Endometrium (tissue), 2 donors: ENCODE results near the gene FNDC5.
"Not testable (repeated sequence)": the region's sequence is repeated elsewhere in the genome, so short reads cannot be mapped to it uniquely, and the experiment has no call there.

Experiments
- FAIRE-seq: peaks from 2 replicates; lab custom pipeline; 2012; peaks lifted over from hg19 to GRCh38; lab: Jason Lieb, UNC
- donor health status: control.
- donor health status: control.

FNDC5 gene

DNA sequence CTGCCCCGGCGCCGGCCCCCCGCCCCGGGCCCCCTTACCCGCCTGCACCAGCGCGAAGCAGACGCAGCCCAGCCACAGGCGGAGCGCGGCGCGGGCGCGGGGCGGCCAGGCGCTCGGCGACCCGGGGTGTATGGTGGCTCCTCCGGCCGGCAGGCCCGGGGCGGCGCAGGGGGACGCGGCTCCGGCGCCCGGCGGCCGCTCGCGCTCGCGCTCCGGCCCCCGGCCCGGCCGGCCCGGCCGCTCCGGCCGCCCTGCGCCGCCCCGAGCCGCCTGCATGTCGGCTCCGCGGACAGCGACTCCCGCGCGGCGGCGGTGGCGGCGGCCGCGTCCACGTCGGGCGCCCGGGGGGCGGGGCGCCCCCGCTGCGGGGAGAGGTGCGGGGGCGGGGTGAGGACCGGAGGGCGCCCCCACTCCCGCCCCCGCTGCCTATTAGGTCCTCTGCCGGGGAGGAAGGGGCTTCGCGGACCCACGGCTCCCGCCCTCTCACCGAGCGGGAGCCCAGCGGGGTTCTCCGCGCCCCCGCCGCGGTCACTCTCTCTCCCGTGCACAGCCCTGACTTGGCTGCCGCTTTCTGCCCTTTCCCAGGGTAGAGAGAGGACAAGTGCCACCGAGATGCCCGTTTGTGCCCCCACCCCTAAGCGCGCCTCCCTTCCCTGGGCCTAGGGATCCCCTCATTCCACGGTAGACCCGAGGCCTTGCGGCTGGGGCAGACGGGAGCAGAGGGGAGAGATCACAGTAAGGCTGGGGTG, at the start of gene FNDC5:
Gene FNDC5, minus strand, starts transcription at position 298 of the 749 bp plus-strand sequence.
- FAIRE-seq, result no peak

DNA sequence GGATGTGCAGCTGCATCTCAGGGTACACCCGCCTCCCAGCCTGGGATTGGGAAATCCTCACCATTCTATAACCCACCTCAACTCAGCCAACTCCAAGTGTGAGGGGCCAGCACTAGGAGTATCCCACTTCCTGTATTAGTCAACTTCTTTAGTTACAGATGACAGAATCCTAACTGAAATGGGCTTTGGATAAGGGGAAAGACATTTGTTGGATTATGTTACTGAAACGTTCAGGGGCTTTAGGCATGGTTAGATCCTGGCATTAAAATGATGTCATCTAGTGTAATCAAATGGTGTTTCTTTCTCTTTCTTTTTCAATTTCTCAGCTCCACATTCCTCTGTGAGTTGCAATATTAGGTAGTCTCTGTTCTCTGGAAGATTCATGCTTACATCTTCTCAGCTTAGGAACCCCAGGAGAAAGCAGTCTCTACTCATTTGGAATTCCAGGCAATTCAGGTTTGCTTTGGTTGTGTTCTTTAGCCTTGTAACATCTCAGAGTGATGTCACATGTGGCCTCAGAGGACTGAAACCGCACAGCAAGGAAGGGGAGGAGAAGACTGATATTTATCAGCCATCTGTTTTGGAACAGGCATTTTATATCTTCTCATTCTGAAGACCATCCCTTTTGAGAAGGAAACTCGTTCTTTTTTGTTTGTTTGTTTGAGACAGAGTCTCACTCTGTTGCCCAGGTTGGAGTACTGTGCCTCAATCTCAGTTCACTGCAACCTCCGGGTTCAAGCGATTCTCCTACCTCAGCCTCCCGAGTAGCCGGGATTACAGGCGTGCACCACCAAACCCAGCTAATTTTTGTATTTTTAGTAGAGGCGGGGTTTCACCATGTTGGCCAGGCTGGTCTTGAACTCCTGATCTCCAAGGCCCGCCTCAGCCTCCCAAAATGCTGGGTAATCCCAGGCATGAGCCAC, 49.4 kb upstream of the FNDC5 start:
- no peak for FAIRE-seq

DNA sequence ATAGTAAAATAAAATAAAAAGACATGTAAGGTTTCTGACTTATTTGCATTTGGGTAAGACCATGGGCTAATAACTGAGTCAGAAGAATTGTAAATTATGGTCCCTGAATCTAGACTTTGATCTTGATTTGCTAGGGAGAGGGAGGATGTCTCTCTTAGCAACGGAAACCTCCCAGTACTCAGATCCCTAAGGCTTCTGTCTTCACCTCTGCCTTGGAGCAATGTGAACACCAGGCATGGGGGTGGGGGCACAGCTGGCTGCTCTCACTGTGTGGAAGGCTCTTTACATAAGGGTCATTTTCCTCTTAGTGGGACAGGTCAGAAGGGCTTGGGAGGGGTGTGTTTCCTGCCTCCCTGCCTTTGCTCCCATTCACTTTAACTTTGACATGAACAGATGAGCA, 47.5 kb upstream of the FNDC5 start:
- no peak for FAIRE-seq

DNA sequence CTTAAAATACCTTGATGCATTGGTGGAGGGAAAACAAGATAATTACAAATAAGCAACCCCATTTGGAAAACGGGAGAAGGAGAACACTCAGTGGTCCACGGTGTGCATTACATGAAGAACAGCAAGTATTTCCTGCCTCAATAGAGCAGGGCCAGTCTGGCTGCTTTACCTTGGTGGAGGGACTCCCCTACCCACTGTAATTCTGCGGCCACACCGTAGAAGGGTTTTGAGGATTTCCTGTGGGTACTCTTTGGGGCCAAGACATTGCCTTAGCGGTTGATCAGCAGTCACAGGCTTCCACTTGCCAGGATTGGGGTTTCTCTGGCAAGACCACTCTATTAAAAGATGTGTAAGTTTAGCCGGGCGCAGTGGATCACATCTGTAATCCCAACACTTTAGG, 46.8 kb upstream of the FNDC5 start:
- FAIRE-seq, result no peak

DNA sequence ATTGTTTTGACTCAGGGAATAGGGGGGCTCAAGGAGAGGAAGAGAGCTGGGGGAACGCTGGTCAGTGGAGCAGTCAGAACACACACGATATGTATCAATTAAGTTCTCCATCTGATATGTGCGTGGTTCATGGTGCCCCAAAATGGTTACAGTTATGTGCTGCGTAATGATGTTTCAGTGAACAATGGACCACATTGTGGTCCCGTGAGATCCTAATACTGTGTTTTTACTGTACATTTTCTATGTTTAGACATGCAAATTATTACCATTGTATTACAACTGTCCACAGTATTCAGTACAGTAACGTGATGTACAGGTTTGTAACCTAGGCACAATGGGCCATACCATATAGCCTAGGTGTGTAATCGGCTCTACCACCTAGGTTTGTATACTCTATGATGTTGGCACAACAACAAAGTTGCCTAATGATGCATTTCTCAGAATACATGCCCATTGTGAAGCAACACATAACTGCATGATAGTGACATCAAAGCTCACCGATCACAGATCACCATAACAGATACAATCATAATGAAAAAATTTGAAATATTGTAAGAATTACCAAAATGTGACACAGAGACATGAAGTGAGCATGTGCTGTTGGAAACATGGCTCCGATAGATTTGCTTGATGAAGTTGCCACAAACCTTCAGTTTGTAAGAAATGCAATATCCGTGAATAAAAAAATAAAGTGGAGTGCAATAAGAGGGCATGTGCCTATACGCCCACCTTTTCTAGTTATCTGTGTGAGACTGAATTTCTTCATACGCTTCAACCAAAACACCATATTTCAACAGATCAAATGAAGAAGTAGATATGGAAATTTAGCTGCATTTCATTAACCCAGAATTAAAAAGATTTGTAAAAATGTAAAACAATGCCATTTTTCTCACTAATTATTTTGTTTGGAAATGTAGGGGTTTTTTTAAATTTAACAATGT, 45.3 kb upstream of the FNDC5 start:
- no peak for FAIRE-seq

DNA sequence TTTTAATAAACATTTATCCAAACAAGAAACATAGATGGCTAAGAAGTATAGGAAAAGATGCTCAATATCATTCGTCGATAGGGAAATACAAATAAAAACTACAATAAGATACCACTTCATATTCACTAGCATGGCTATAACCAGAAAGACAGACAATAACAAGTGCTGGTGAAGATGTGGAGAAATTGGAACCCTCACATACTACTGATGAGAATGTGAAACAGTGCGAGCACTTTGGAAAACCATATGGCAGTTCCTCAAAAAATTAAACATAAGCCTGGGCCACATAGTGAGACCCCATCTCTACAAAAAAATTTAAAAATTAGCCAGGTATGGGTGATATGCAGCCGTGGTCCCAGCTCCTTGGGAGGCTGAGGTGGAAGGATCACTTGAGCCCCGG, 39.6 kb upstream of the FNDC5 start:
- FAIRE-seq, result no peak

DNA sequence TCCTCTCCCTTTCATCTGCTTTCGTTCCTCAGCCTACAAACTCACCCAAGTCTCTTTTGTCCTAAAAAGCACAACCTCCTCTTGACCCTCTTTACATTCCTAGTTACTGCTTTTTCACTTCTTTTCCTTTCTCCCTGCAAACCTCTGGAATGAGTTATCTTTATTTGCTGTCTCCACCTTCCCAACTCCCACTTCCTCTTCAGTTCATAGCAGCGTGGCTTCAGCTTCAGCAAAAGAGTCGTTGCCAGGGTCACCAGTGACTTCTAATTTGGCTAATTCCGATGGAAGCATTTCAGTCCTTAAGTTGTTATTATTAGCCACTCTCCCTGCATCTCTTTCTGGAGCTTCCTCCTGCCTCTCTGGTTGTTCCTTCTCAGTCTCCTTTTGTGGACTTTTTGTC, 36.7 kb upstream of the FNDC5 start:
- FAIRE-seq, result peak; percentile 48

DNA sequence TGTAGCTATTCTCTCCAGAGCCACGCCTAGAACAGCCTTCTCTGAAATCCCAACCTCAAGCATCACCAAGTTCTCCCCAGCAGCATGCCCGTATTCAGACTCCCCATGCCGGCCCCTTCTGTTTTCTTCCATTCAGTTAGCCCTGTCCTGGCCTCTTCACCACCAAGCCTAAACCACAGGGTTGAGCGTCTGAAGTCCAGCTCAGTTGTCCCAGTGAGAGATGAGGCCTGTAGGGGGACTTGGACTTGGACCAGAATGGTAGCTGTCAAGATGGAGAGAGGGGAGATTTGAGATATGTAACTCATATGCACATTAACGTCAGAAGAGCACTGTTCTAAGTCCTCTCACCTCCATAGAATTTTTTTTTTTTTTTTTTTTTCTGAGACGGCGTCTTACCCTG, 35.9 kb upstream of the FNDC5 start:
- FAIRE-seq, result no peak

DNA sequence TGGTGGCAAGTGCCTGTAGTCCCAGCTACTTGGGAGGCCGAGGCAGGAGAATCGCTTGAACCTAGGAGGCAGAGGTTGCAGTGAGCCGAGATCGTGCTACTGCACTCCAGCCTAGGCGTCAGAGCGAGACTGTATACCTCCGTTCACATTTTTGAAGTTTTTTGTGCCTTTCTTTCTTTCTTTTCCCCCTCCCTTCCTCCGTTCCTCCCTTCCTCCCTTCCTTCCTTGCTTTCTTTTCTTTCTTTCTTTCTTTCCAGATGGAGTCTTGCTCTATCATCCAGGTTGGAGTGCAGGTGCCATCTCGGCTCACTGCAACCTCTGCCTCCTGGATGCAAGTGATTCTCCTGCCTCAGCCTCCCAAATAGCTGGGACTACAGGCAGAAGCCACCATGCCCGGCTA, 34.9 kb upstream of the FNDC5 start:
- not testable (repeated sequence) for FAIRE-seq

DNA sequence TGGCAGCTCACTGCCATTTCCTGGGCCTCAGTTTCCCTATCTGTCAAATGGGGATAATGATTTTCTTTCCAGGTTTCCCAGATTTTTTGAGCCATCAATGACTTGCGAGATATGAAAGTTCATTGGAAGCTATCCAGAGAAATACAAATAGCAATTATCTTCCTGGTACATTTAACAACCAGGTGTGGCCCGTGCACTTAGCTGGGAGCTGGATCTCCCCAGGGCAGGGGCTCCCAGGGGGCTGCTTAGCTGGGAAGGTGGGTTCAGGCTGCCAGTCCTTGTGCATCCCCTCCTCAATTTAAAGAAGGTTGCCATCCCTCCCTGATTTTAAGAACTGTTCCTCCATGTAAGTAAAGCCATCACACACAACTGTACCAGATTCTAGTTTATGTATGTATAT, 34.1 kb upstream of the FNDC5 start:
- no peak for FAIRE-seq

DNA sequence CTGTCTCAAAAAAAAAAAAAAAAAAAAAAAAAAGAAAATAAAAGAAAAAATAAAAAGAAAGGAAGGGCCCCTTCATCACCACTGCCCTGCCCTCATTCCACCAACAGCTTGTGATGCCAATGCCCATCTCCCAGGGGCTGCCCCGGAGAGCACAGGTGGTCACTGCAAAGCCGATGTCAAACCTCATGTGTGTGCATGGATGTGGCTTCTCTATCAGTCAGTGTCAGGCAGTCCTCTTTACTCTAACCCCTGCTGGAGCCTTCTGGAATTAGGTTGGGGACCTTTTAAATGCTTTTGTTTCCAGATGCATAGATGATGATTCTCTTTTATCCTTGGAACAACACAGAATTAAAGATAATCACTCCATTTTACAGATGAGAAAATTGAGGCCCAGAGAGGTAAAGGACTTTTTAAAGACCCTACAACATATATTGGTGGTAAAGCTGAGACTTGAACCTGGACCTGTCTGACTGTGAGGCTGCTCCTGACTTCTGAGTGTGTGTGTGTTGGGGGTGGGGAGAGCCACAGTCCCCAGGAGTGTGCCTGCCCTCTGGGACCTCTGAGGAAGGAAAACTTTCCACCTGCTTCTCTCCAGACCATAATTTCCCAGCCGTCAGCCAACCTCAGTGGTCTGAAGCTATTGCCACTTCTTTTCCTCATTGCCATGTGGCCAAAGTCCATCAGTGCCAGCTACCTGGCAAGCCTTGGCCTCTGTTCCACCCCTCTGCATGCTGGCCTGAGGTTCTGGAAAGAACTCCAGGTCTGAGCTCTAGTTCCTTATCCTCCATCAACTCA, 33.5 kb upstream of the FNDC5 start:
- no peak for FAIRE-seq

DNA sequence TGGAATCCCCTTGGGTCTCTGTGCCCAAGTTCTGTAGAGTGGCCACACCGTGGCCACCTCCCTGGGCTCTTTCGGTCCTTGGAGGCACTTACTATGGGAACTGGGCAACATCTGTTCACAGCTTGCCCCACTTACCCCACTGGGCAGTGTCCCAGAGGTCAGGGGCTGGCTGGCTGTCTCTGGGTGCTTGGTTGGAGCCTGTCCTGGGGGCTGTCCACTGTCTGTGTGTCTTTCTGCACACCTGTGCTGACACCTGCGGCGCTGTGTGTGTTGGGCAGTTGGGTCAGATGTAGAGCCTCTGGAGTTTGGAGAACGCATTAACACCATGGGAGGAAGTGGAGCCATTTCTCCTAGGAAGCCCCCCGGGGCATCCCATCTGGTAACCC, 31.8 kb upstream of the FNDC5 start:
- no peak for FAIRE-seq

DNA sequence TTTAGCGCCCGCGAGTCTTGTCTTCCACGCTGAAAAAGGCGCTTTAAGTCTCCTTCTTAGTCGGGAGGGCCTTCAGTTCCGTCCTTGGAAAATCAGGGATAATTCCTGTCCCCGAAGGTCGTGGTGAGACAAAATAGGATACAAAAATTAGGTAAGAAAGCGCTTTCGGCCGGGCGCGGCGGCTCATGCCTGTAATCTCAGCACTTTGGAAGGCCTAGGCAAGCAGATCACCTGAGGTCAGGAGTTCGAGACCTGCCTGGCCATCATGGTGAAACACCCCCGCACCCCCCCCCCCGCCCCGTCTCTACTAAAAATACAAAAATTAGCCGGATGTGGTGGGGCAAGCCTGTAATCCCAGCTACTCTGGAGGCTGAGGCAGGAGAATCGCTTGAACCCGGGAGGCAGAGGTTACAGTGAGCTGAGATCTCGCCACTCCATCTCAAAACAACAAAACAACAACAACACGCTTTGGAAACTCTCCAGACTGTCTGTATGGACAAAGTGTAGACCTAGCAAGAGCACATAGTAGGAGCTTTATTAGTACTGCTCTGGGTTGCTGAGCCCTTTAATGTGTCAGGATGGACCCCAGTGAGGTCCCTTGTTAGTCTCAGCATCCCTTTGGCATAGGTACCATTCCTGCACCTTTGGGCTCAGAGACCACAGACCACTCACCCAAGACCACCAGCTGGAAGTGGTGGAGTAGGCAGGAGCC, 31.3 kb upstream of the FNDC5 start:
- no peak for FAIRE-seq

DNA sequence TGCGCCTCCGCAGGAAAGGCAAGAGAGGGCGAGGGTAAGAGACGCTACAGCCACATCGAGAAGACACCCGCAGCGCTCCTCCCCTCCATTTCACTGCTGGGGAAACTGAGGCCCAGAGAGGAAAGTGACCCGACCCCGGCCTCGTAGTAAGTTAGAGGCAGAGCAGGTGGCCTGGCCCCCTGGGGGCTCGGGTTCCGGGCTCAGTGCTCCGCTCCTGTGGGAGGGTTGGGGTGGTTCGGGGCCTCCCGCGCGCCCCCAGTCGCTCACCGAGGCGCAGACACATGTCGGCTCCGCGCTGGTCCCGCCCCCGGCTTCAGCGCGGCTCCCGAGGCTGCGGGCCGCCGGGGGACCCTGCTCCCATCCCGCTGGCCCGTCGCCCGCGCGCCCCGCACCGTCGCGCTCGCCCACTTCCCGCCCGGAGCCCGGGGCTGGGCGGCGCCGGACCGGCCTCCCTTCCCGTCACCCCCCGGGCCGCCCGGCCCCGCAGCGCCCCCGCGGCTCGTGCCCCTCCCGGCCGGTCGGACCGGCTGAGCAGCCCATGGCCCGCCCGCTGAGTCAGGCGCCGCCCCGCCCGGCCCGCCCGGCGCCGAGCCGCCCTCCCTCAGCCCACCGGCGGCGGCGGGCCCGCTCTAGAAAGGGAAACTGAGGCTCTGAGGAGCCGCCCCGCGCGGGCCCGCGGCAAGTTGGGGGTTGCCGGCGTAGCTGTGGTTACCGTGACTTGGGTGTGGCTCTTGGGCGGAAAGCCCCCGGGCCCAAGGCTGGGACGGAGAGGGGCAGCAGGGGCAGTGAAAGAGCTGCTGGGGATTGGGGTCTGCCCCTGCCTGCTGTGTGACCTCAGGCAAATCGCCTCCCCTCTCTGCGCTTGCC, 30.5 kb upstream of the FNDC5 start, which contains the start of gene TMEM54:
Gene TMEM54, minus strand, starts transcription at position 434 of the 867 bp plus-strand sequence. Its CDS starts 151 bp downstream, at position 283.
- no peak for FAIRE-seq

DNA sequence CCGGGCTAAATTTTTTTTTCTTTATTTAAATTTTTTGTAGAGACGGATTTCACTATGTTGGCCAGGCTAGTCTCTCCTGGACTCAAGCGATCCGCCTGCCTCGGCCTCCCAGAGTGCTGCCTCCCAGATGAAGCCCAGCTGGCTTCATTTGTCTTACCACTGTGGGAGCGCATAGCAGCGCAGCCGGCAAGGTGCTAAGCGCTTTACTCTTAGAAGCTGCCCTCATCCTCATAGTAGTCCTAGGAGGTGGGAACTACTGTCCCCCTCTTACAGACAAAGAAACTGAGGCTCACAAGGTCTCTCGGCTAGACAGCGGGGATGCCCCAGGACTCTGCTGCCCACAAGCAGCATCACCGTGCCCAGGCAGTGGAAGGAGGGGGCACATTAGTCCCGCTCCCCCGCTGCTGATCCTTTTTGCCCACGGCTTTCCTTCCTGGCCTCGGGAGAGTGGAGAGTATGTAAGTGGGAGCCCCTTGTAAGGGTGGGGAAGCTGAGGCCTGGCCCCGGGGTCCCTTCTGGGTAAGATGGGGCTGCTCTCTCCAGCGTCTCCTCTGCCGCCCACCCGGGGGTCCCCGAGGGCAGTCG, 29.8 kb upstream of the FNDC5 start:
- FAIRE-seq, result no peak

DNA sequence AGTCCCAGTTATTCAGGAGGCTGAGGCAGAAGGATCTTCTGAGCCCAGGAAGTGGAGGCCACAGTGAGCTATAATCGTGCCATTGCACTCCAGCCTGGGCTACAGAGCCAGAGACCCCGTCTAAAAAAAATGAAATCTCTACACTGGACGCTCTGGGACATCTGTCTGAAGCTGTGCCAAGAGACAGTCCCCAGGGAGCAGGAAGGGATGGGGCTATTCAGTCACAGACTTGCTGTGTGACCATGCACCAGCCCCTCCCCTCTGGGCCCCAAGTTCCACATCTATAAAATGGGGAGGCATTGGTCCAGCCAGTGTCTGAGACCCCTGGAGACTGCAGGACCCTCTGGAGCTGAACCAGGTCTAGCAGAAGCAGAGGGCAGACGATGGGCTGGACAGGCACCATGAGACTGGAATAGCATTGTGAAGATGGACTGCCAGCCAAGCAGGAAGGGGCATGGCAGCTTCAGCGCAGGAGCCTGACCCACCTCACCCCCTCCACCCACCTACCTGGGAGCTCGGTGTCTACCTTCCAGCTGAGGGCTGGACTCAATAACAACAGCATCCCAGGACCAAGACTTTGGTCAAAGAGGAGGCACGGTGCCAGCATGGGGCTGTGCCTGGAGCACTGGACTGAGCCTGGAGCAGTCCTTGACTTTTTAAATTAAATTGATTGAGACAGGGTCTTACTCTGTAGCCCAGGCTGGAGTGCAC, 29.0 kb upstream of the FNDC5 start:
- no peak for FAIRE-seq

DNA sequence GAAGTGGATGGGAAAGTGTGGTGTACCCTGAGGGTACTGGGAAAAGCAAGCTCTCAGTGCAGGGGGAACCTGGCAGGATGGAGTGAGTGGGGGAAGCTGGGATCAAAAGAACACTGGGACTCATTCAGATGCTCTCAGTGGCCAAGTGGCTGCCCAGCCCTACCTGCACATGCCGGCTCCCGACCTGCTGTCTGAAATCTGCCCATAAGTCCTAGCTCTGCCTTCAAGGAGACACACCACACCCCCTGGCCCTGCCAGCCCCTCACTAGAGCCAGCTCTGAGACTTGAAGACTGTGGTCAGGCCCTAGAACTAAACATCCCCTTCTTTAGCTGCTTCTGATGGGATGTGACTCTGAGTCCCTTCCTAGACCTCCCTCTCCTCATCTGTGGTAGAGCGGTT, 28.2 kb upstream of the FNDC5 start:
- no peak for FAIRE-seq

DNA sequence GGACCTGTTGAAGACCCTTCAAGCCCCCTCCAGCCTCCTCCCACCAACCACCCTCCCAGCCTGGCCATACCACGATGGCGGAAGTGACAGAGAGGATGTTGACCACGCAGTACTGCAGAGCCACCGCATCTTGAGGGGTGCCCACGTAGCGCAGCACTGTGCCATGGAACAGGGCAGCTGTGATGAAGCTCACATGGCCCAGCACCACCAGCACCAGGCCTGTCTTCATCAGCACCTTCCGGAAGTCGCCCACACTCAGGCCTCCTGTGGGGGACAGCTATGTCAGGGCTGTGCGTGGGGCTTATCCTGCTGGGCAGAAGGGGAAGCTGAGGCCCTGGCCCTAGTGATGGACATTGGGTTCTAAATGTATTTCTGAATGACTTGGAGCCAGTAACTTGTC, 27.3 kb upstream of the FNDC5 start:
- FAIRE-seq, result no peak
